SK-N-SH (cell line): ENCODE measurements around the gene HTRA3.

Experiments
- ELF1 ChIP-seq: IDR thresholded peaks from 2 replicates; pipeline ENCODE4 v1.4.0; 2012
- POLR2AphosphoS5 ChIP-seq: IDR thresholded peaks from 2 replicates; pipeline ENCODE4 v1.6.1; 2012; ENCODE audit warnings: low read depth, low read length
- RAD21 ChIP-seq: IDR thresholded peaks from 2 replicates; pipeline ENCODE4 v1.6.1; 2012; ENCODE audit warnings: mild to moderate bottlenecking, low read length
- REST ChIP-seq: IDR thresholded peaks from 2 replicates; pipeline ENCODE4 v1.6.1; 2012; ENCODE audit warnings: mild to moderate bottlenecking, low read depth, low read length, moderate library complexity

GRCh38 chr4:8328456-8328855 lies 58.9 kb downstream of the HTRA3 start:
- TF ChIP-seq ELF1 (no peak), REST (no peak), RAD21 (no peak), POLR2AphosphoS5 (no peak)
